RWPE2 (cell line): ENCODE data around the gene ETFRF1.

ENCODE experiments used
- ATAC-seq: fragments of 200-7000 bp; cut with Tn5 transposase; 3 replicates; pipeline ENCODE4 v1.9.1; 2021; ENCODE audit warnings: low read depth
- DNase-seq: peaks from one replicate; pipeline ENCODE4 v3.0.0-alpha.2; 2020; ENCODE audit warnings: low spot score
- H3K27ac ChIP-seq: fragments of 450-650 bp; 2 replicates; pipeline ENCODE4 v1.5.1; 2017; ENCODE audit warnings: mild to moderate bottlenecking; ENCODE audit not compliant: poor library complexity, severe bottlenecking
- H3K27me3 ChIP-seq: fragments of 250-450 bp; sonication (Bioruptor Pico); 2 replicates; pipeline ENCODE4 v1.5.1; 2021; ENCODE audit warnings: mild to moderate bottlenecking, moderate library complexity; ENCODE audit not compliant: insufficient read depth, poor library complexity, severe bottlenecking
- H3K36me3 ChIP-seq: fragments of 250-450 bp; sonication (Bioruptor Pico); 2 replicates; pipeline ENCODE4 v1.5.1; 2020; ENCODE audit warnings: low read depth, mild to moderate bottlenecking, moderate library complexity
- H3K4me1 ChIP-seq: fragments of 250-450 bp; sonication (Bioruptor Pico); 2 replicates; pipeline ENCODE4 v1.5.1; 2021; ENCODE audit warnings: mild to moderate bottlenecking, moderate library complexity; ENCODE audit not compliant: insufficient read depth, poor library complexity, severe bottlenecking
- H3K4me3 ChIP-seq: fragments of 250-450 bp; sonication (Bioruptor Pico); 2 replicates; pipeline ENCODE4 v1.5.1; 2021; ENCODE audit warnings: mild to moderate bottlenecking, moderate library complexity; ENCODE audit not compliant: severe bottlenecking
- H3K9me3 ChIP-seq: fragments of 250-450 bp; sonication (Bioruptor Pico); 2 replicates; pipeline ENCODE4 v1.5.1; 2021; ENCODE audit warnings: mild to moderate bottlenecking, moderate library complexity; ENCODE audit not compliant: severe bottlenecking
- CTCF ChIP-seq: fragments of 450-650 bp; IDR thresholded peaks from one replicate; pipeline ENCODE4 v1.5.1; 2017; ENCODE audit warnings: mild to moderate bottlenecking, moderate library complexity; ENCODE audit not compliant: poor library complexity, severe bottlenecking

The ETFRF1 gene

GRCh38 chr12:25245491-25245890, 50.5 kb downstream of the ETFRF1 start:
- Histone ChIP-seq H3K9me3 (no peaks in the 10 kb centered on the region), H3K4me1 (no peaks in the 10 kb centered on the region), H3K27me3 (no peaks in the 10 kb centered on the region), H3K4me3 (no peak overlapping the region), H3K36me3 (no peaks in the 10 kb centered on the region; the same call in 1 of the 2 replicates), H3K27ac (no peak overlapping the region)
- ATAC-seq = no peak
- no peak for DNase-seq
- no peak for TF ChIP-seq CTCF

DNA sequence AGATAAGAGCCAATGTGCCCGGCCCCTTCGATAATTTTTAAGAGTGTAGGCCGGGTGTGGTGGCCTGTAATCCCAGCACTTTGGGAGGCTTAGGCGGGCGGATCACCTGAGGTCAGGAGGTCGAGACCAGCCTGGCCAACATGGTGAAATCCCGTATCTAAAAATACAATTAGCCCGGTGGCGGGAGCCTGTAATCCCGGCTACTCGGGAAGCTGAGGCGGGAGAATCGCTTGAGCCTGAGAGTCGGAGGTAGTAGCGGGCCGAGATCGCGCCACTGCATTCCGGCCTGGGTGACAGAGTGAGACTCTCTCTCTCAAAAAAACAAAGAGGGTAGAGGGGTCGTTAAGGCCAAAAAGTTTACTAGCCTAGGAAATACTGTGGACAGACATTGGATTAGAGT, 53.1 kb downstream of the ETFRF1 start:
- H3K4me3 ChIP-seq = no peak overlapping the region
- H3K36me3 ChIP-seq = no peaks in the 10 kb centered on the region; the same call in 1 of the 2 replicates
- ATAC-seq (no peak), DNase-seq (no peak)
- no peaks in the 10 kb centered on the region for H3K4me1 ChIP-seq
- H3K9me3 ChIP-seq = no peaks in the 10 kb centered on the region
- H3K27me3 ChIP-seq = no peaks in the 10 kb centered on the region
- no peak overlapping the region for H3K27ac ChIP-seq
- no peak for TF ChIP-seq CTCF

- ATAC-seq (no peak), DNase-seq (no peak)
- Histone ChIP-seq H3K4me3 (no peak overlapping the region), H3K27ac (no peak overlapping the region), H3K36me3 (no peaks in the 10 kb centered on the region; the same call in 1 of the 2 replicates), H3K4me1 (no peaks in the 10 kb centered on the region), H3K9me3 (no peaks in the 10 kb centered on the region), H3K27me3 (no peaks in the 10 kb centered on the region)
- TF ChIP-seq CTCF = no peak
These were observed 53.7 kb downstream of the ETFRF1 start for GRCh38 chr12:25248732-25249131.

GRCh38 chr12:25249931-25250738, 55.1 kb downstream of the ETFRF1 start:
- H3K27ac ChIP-seq = peak overlapping the region; percentile 36
- peak; percentile 44 for ATAC-seq
- H3K36me3 ChIP-seq = no peaks in the 10 kb centered on the region; the same call in 1 of the 2 replicates
- no peaks in the 10 kb centered on the region for H3K4me1 ChIP-seq
- no peaks in the 10 kb centered on the region for H3K9me3 ChIP-seq
- DNase-seq = no peak
- no peaks in the 10 kb centered on the region for H3K27me3 ChIP-seq
- peak overlapping the region; percentile 71 for H3K4me3 ChIP-seq
- no peak for TF ChIP-seq CTCF
